ENCODE results near the gene MAPT. TPM values are rescaled to one million over a fixed set of nuclear protein-coding genes. Genes with fewer than 3 reads are reported as not detected.

Gene MAPT
- total RNA-seq, 1 experiment from 2014 or later, result 8.3 TPM

DNA sequence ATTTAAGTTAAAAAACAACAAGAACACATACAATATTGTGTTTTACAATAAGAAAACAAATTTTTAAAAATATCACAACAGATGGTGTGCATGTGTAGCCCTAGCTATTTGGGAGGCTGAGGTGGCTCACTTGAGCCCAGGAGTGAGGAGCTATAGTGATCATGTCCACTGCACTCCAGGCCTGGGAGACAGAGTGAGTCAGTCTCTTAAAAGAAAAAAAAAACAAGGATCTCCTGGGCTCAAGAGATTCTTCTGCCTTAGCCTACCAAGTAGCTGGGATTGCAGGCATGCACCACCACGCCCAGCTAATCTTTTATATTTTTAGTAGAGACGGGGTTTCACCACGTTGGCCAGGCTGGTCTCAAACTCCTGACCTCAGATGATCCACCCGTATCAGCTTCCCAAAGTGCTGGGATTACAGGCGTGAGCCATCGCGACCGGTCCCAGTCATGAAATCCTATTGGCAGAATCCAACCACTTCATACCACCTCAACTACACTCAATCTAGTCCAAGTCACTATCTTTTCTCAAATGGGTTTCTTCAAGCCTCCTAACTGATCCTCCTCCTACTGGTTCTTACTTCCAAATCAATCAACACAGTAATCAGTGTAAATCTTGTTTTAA lies 159.7 kb downstream of the MAPT start:
- Histone ChIP-seq H3K27ac (ENCODE audit: low read depth, low read length, poor library complexity, severe bottlenecking) (no peak overlapping the region), H3K4me1 (ENCODE audit: insufficient read depth, low read length, poor library complexity, severe bottlenecking) (no peaks in the 10 kb centered on the region), H3K27me3 (replicated peaks; ENCODE audit: insufficient read depth, low read depth, low read length, poor library complexity) (no peaks in the 10 kb centered on the region), H3K4me3 (ENCODE audit: low read depth, low read length, poor library complexity, severe bottlenecking) (no peak overlapping the region), H3K9me3 (ENCODE audit: low read depth, low read length, poor library complexity, severe bottlenecking) (no peaks in the 10 kb centered on the region), H3K36me3 (ENCODE audit: insufficient read depth, low read length, poor library complexity, severe bottlenecking) (peaks cover 4% of the 10 kb centered on the region)
- intact Hi-C loops (cut with micrococcal nuclease; ENCODE audit: unreplicated experiment), result no loop called here
- CTCF ChIA-PET, result no interaction called here
- no peak for DNase-seq (ENCODE audit: low spot score)
- POLR2A ChIA-PET (ENCODE audit: low non-redundant PET), result no interaction called here
- no TSS peak for BruUV-seq (replicated peaks)
- no peak for TF ChIP-seq EZH2 (IDR thresholded peaks at IDR 0.05; ENCODE audit: borderline replicate concordance, low read depth, low read length, poor library complexity, severe bottlenecking)
- TF ChIP-seq, protein P1, sequence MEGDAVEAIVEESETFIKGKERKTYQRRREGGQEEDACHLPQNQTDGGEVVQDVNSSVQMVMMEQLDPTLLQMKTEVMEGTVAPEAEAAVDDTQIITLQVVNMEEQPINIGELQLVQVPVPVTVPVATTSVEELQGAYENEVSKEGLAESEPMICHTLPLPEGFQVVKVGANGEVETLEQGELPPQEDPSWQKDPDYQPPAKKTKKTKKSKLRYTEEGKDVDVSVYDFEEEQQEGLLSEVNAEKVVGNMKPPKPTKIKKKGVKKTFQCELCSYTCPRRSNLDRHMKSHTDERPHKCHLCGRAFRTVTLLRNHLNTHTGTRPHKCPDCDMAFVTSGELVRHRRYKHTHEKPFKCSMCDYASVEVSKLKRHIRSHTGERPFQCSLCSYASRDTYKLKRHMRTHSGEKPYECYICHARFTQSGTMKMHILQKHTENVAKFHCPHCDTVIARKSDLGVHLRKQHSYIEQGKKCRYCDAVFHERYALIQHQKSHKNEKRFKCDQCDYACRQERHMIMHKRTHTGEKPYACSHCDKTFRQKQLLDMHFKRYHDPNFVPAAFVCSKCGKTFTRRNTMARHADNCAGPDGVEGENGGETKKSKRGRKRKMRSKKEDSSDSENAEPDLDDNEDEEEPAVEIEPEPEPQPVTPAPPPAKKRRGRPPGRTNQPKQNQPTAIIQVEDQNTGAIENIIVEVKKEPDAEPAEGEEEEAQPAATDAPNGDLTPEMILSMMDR (conservative IDR thresholded peaks at IDR 0.05; ENCODE audit: low read depth, low read length), result no peak

DNA sequence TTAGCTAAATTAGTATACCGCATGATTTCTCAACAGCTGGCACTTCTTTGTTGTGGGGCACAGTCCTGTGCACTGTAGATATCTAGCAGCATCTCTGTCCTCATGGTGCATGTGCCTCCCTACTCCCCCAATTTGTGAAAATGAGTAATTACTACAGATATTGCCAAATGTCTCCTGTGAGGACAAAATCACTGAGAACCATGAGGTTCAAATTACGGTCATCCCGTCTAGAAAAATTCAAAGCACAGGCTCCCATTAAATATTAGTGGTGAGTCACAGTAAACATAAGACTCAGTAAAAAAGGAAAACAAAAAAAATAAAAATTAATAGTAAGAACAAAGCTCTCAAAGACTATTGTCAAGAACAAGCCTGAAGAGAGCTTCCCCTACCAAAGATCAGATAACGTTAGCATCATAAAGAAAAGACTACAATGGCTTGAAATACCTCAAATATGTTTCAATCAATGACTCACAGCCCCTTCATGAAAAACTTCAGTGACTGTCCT lies 162.5 kb downstream of the MAPT start:
- ChIA-PET POLR2A (ENCODE audit: low non-redundant PET) (no interaction called here), CTCF (no interaction called here)
- Histone ChIP-seq H3K4me3 (ENCODE audit: low read depth, low read length, poor library complexity, severe bottlenecking) (no peak overlapping the region), H3K9me3 (ENCODE audit: low read depth, low read length, poor library complexity, severe bottlenecking) (no peaks in the 10 kb centered on the region), H3K27me3 (replicated peaks; ENCODE audit: insufficient read depth, low read depth, low read length, poor library complexity) (no peaks in the 10 kb centered on the region), H3K27ac (ENCODE audit: low read depth, low read length, poor library complexity, severe bottlenecking) (no peak overlapping the region), H3K4me1 (ENCODE audit: insufficient read depth, low read length, poor library complexity, severe bottlenecking) (no peaks in the 10 kb centered on the region), H3K36me3 (ENCODE audit: insufficient read depth, low read length, poor library complexity, severe bottlenecking) (no peaks in the 10 kb centered on the region)
- BruUV-seq (replicated peaks), result no TSS peak
- TF ChIP-seq EZH2 (IDR thresholded peaks at IDR 0.05; ENCODE audit: borderline replicate concordance, low read depth, low read length, poor library complexity, severe bottlenecking), result no peak
- TF ChIP-seq, protein P1 (conservative IDR thresholded peaks at IDR 0.05; ENCODE audit: low read depth, low read length), result no peak
- intact Hi-C loops (cut with micrococcal nuclease; ENCODE audit: unreplicated experiment), result no loop called here
- DNase-seq (ENCODE audit: low spot score), result no peak

DNA sequence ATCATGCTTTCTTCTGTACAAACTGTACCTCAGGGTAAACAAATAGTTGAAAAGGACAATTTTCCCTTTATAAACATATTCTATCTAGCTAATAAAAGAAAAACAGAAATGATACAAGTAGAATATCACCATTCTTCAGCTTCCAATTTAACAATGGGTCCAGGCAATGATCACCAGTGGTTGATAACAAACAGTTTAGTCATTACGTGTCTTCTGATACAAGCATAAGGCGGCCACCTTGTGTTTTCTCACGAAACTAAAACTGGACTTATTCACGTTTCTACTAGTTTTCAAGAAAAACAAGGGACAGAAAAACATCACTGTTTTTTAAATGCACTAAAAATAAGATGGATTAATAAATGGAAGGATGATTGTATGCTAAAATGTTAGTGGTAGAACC lies 163.0 kb downstream of the MAPT start:
- H3K4me1 ChIP-seq (ENCODE audit: insufficient read depth, low read length, poor library complexity, severe bottlenecking), result no peaks in the 10 kb centered on the region

More for the DNA sequence above, 163.0 kb downstream of the MAPT start:
- no peaks in the 10 kb centered on the region for H3K9me3 ChIP-seq (ENCODE audit: low read depth, low read length, poor library complexity, severe bottlenecking)
- H3K4me3 ChIP-seq (ENCODE audit: low read depth, low read length, poor library complexity, severe bottlenecking), result no peak overlapping the region
- ChIA-PET POLR2A (ENCODE audit: low non-redundant PET) (no interaction called here), CTCF (no interaction called here)
- BruUV-seq (replicated peaks), result no TSS peak
- DNase-seq (ENCODE audit: low spot score), result no peak
- H3K36me3 ChIP-seq (ENCODE audit: insufficient read depth, low read length, poor library complexity, severe bottlenecking), result no peaks in the 10 kb centered on the region
- no peaks in the 10 kb centered on the region for H3K27me3 ChIP-seq (replicated peaks; ENCODE audit: insufficient read depth, low read depth, low read length, poor library complexity)
- TF ChIP-seq, protein P1 (conservative IDR thresholded peaks at IDR 0.05; ENCODE audit: low read depth, low read length), result no peak
- no peak for TF ChIP-seq EZH2 (IDR thresholded peaks at IDR 0.05; ENCODE audit: borderline replicate concordance, low read depth, low read length, poor library complexity, severe bottlenecking)
- intact Hi-C loops (cut with micrococcal nuclease; ENCODE audit: unreplicated experiment), result no loop called here
- no peak overlapping the region for H3K27ac ChIP-seq (ENCODE audit: low read depth, low read length, poor library complexity, severe bottlenecking)

Data from A673 (cell line).